ENCODE measurements around the gene KHNYN.
A peak's percentile ranks its signal among the peaks of the same experiment; 100 is the strongest.
"Not testable (repeated sequence)": the region's sequence is repeated elsewhere in the genome, so short reads cannot be mapped to it uniquely, and the experiment has no call there.

KHNYN gene

DNA sequence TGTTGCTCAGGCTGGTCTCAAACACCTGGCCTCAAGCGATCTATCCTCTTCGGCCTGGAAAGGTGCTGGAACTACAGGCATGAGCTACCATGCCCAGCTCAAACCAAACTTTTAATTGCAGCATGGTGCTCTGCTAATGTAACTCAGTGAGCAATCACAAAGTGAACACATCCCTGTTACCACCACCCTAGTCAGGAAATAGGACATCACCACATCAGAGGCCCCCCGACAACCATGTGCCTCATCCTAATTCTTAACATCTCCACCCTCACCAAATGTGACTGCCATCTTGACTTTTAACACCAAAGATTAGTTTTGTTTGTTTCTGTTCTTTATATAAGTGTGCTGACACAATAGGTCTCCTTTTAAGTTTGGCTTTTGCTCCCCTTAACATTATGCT is 35.6 kb downstream of the KHNYN start:
- no peak for DNase-seq (ENCODE audit: low read depth)
- H3K4me3 ChIP-seq (ENCODE audit: low read depth, low read length): no peak overlapping the region
- TF ChIP-seq, protein P1, sequence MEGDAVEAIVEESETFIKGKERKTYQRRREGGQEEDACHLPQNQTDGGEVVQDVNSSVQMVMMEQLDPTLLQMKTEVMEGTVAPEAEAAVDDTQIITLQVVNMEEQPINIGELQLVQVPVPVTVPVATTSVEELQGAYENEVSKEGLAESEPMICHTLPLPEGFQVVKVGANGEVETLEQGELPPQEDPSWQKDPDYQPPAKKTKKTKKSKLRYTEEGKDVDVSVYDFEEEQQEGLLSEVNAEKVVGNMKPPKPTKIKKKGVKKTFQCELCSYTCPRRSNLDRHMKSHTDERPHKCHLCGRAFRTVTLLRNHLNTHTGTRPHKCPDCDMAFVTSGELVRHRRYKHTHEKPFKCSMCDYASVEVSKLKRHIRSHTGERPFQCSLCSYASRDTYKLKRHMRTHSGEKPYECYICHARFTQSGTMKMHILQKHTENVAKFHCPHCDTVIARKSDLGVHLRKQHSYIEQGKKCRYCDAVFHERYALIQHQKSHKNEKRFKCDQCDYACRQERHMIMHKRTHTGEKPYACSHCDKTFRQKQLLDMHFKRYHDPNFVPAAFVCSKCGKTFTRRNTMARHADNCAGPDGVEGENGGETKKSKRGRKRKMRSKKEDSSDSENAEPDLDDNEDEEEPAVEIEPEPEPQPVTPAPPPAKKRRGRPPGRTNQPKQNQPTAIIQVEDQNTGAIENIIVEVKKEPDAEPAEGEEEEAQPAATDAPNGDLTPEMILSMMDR (IDR thresholded peaks at IDR 0.05; ENCODE audit: control insufficient read depth, extremely low read depth, insufficient read depth): no peak

DNA sequence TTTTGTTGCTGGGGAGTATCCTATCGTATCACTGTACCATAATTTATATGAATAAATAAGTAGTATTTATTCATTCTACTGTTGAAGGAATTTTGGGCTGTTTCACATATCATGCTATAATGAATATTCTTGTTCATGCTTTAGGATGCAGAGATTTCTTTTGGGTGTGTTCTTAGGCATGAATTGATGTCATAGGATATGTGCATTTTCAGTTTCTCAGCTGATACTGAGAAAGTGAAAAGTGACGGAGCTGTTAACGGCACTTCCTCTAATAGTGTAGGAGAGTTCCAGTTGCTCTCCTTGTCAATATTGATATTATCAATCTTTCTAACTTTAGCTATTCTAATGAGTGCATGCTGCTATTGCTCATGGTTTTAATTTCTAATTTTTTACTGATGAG is 36.1 kb downstream of the KHNYN start:
- DNase-seq (ENCODE audit: low read depth): no peak
- TF ChIP-seq, protein P1 (IDR thresholded peaks at IDR 0.05; ENCODE audit: control insufficient read depth, extremely low read depth, insufficient read depth): no peak
- H3K4me3 ChIP-seq (ENCODE audit: low read depth, low read length): no peak overlapping the region

DNA sequence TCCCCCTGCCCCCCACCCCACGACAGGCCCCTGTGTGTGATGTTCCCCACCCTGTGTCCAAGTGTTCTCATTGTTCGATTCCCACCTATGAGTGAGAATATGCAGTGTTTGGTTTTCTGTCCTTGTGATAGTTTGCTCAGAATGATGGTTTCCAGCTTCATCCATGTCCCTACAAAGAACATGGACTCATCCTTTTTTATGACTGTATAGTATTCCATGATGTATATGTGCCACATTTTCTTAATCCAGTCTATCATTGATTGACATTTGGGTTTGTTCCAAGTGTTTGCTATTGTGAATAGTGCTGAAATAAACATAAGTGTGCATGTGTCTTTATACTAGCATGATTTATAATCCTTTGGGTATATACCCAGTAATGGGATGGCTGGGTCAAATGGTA is 40.7 kb downstream of the KHNYN start:
- not testable (repeated sequence) for DNase-seq (ENCODE audit: low read depth); H3K4me3 ChIP-seq (ENCODE audit: low read depth, low read length)

DNA sequence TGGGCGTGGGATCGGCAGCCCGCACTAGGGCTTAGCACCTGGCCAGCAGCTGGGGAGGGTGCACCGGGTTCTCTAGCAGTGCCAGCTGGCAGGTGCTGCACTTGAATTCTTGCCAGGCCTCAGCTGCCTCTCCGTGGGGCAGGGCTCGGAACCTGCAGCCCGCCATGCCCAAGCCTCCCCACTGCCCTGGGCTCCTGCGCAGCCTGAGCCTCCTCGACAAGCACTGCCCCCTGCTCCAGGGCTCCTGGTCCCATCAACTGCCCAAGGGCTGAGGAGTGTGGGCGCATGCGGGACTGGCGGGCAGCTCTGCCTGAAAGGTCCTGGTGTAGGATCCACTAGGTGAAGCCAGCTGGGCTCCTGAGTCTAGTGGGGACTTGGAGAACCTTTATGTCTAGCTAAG is 43.5 kb downstream of the KHNYN start:
- TF ChIP-seq, protein P1 (IDR thresholded peaks at IDR 0.05; ENCODE audit: control insufficient read depth, extremely low read depth, insufficient read depth): no peak
- no peak for DNase-seq (ENCODE audit: low read depth)
- no peak overlapping the region for H3K4me3 ChIP-seq (ENCODE audit: low read depth, low read length)

DNA sequence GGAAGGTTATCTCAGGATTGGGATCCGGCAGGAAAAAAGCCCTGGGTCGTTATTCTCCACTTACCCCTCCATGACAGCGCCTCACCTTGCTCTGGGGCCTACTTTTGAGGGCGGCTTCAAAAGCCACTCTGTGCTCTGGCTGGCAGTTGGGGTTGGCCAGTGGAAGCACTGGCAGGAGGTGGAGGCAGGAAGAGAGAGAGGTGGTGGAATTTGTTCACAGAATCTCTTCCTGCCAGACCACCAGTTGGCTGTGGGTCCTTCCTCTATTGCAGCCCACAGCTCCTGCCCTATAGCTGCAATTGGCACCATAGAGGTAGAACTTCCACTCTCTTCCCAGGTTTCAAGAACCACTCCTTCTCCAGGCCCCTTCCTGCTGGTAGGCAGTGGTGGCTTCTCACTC is 45.5 kb downstream of the KHNYN start:
- no peak for DNase-seq (ENCODE audit: low read depth)
- TF ChIP-seq, protein P1 (IDR thresholded peaks at IDR 0.05; ENCODE audit: control insufficient read depth, extremely low read depth, insufficient read depth): no peak

DNA sequence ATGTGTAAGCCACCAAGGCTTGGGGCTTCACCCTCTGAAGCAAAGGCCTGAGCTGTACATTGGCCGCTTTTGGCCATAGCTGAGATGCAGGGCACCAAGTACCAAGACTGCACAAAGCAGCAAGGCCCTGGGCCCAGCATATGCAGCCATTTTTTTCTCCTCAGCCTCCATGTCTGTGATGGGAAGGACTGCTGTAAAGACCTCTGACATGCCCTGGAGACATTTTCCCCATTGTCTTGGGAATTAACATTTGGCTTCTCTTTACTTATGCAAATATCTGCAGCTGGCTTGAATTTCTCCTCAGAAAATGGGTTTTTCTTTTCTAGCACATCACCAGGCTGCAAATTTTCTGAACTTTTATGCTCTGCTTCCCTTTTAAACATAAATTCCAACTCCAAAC is 50.2 kb downstream of the KHNYN start:
- H3K4me3 ChIP-seq (ENCODE audit: low read depth, low read length); DNase-seq (ENCODE audit: low read depth): not testable (repeated sequence)

More for the DNA sequence above, 45.5 kb downstream of the KHNYN start:
- no peak overlapping the region for H3K4me3 ChIP-seq (ENCODE audit: low read depth, low read length)

DNA sequence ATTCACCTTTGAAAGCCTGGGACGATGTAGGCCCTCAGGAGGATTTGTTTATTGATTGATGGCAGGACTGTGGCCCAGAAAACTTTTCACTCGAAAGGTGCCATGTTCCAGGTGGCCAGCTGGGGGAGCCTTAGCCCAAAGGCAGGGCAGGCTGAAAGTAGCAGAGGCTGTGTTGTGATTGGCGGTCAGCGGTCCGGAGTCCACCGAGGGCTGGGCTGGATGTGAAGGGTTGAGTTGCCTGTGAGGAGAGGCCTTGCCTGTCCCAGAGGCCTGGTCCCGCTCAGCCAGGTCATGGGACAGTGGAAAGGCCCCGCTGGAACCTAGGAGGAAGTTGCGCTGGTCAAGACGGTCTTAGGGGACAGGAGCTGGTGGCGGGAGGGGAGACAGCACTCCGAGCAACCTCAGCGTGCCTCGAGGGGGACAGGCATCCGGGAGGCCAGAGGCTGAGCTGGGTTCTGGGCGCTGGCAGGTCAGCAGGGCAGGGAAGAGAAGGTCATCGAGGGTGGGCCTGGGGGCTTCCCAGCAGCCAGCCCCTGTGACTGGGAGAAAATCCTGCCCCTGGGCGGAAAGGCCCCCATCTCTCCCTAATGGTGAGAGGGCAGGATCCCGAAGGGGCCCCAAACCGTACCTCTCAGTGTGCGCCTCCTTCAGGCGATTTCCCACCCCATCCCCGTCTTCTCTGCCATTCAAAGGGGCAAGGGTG is 52.0 kb downstream of the KHNYN start:
- peak; percentile 7 for DNase-seq (ENCODE audit: low read depth)
- no peak overlapping the region for H3K4me3 ChIP-seq (ENCODE audit: low read depth, low read length)
- TF ChIP-seq, protein P1 (IDR thresholded peaks at IDR 0.05; ENCODE audit: control insufficient read depth, extremely low read depth, insufficient read depth): peak; percentile 88

DNA sequence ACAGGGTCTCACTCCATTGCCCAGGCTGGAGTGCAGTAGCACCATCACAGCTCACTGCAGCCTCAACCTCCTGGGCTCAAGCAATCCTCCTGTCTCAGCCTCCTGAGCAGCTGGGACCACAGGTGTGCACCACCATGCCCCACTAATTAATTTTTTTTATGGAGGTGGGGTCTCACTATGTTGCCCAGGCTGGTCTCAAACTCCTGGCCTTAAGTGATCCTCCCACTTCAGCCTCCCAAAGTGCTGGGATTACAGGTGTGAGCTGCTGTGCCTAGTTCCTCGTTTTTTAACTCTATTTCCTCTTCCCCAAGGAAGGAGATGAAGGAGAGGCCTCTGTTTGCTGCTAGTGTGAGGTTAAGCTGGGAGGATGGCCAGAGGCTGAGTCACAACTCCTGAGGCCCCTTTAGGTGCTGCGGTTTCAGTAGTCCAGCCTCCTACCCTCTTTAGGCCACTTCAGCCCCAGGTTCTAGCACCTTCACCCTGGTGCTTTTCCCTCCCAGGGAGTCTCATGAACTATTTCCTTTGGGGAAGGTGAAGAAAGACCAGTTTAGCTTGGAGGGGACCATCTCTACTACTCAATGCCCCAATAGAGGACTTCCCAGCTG is 53.0 kb downstream of the KHNYN start:
- not testable (repeated sequence) for DNase-seq (ENCODE audit: low read depth)

More for the DNA sequence above, 53.0 kb downstream of the KHNYN start:
- not testable (repeated sequence) for H3K4me3 ChIP-seq (ENCODE audit: low read depth, low read length)
